Upper lobe of left lung (tissue), 4 donors: ENCODE data around the gene CD8B.
"Not testable (repeated sequence)": the region's sequence is repeated elsewhere in the genome, so short reads cannot be mapped to it uniquely, and the experiment has no call there.

ENCODE experiments used
- EP300 ChIP-seq, 4 donors: sonication (generic); formaldehyde crosslinking; IDR thresholded peaks; one replicate each; pipeline ENCODE4 v1.5.1; 2017; ENCODE audit warnings: antibody characterized with exemption in 4 of 4, control low read depth in 2 of 4
- TF ChIP-seq, protein P1 (sequence below), 6 experiments: fragments of 450-650 bp in 4 of 6; fragments of 200-600 bp in 2 of 6; sonication (generic) in 2 of 6; IDR thresholded peaks; one replicate each; pipeline ENCODE4 v1.5.1; 2016 to 2019; ENCODE audit warnings: antibody characterized with exemption in 6 of 6

DNA sequence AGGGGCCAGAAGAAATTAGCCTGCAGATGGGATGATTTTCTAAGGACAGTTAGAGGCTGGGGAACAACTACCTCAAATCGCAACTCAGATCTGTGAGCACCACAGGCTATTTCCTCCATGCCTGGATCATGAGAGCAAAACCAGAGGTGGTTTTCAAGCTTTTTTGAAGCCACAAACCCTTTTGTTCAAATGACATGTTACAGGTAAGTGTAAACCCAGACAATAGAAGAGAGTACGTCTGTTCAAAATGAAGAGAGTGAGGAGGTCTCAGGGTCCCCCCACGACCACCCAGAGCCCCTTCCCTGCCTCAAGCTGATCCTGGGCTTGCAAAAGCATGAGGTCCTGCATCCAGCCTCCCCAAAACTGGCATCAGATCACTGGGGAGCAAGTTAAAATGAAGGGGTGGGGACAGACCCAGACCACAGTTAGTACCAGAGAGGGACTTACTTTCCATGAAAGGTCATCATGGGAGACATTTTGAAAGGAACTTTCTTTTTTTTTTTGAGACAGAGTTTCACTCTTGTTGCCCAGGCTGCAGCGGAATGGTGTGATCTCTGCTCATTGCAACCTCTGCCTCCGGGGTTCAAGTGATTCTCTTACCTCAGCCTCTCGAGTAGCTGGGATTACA lies 19.0 kb downstream of the CD8B start:
- TF ChIP-seq, protein P1, sequence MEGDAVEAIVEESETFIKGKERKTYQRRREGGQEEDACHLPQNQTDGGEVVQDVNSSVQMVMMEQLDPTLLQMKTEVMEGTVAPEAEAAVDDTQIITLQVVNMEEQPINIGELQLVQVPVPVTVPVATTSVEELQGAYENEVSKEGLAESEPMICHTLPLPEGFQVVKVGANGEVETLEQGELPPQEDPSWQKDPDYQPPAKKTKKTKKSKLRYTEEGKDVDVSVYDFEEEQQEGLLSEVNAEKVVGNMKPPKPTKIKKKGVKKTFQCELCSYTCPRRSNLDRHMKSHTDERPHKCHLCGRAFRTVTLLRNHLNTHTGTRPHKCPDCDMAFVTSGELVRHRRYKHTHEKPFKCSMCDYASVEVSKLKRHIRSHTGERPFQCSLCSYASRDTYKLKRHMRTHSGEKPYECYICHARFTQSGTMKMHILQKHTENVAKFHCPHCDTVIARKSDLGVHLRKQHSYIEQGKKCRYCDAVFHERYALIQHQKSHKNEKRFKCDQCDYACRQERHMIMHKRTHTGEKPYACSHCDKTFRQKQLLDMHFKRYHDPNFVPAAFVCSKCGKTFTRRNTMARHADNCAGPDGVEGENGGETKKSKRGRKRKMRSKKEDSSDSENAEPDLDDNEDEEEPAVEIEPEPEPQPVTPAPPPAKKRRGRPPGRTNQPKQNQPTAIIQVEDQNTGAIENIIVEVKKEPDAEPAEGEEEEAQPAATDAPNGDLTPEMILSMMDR (IDR thresholded peaks at IDR 0.05), result not testable (repeated sequence)
- TF ChIP-seq EP300 (IDR thresholded peaks at IDR 0.05), result not testable (repeated sequence)
